ENCODE data around the gene KRT72.

The KRT72 gene

DNA sequence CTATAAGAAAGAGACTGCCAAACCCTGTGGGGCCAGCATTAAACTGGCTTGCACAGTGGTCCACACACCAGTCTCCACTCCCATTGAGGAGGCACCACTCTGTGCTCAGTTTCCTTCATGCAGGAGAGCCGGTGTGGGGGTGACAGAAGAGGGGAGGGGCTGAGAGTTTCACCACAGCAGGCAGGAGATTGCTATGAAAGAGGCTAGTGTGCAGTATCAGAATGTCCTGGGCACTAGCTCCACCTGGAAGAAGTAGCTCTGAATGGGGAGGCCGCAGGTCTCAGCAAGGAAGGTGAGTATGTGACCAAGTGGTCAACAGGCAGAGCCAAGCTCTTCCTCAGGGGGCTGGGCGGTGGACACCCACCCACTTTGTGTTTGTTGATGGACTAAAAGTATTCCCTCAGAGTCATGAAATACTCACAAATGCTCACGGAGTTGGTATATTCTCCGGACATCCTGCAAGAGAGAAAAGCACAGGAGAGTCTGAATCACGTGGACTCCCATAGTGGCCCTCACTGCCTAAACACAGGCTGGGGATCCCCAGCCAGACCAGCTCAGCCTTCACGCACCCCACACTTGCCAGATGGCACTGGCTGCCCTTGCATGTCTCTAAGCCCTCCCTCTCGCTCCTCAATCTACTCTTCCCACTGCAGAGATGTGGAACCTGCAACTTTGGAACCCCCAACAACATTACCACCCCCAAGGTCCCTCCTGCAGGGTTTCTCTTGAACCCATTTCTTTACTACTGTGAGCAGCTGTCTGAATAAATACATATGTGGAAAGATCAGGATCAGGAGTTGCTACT is 7.8 kb upstream of the KRT72 start:
- no peak for DNase-seq (ENCODE audit: low spot score)
- TF ChIP-seq, protein P1, sequence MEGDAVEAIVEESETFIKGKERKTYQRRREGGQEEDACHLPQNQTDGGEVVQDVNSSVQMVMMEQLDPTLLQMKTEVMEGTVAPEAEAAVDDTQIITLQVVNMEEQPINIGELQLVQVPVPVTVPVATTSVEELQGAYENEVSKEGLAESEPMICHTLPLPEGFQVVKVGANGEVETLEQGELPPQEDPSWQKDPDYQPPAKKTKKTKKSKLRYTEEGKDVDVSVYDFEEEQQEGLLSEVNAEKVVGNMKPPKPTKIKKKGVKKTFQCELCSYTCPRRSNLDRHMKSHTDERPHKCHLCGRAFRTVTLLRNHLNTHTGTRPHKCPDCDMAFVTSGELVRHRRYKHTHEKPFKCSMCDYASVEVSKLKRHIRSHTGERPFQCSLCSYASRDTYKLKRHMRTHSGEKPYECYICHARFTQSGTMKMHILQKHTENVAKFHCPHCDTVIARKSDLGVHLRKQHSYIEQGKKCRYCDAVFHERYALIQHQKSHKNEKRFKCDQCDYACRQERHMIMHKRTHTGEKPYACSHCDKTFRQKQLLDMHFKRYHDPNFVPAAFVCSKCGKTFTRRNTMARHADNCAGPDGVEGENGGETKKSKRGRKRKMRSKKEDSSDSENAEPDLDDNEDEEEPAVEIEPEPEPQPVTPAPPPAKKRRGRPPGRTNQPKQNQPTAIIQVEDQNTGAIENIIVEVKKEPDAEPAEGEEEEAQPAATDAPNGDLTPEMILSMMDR (conservative IDR thresholded peaks at IDR 0.05; ENCODE audit: low read depth): no peak
- H3K27ac ChIP-seq: no peak overlapping the region
- ChIA-PET CTCF (interaction anchor here (0.6 kb wide), 1 partner anchor 236 kb away, joined by 3 read pairs; no protein-coding TSS in a partner anchor), POLR2A (ENCODE audit: low non-redundant PET) (no interaction called here)

DNA sequence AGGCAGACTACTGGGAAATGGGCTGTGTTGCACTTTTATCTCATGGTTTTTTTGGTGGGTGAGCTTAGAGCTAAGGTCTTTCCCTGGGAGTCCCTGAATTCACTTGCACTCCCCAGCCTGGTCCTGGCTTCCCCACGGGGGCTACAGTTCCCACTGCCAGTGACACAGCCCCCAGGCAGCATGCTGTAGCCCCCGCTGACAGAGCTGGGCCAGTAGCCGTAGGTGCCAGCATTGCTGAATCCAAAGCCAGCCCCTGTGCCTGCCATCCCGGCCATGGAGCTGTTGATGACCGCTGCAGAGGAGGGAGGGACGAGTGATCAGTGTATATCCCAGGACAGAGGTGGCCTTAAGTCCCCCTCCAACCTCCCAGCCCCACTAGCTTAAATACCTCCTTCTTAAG is 6.9 kb upstream of the KRT72 start:
- no peak for DNase-seq (ENCODE audit: low spot score)
- TF ChIP-seq, protein P1 (conservative IDR thresholded peaks at IDR 0.05; ENCODE audit: low read depth): no peak
- CTCF ChIA-PET: no interaction called here
- POLR2A ChIA-PET (ENCODE audit: low non-redundant PET): no interaction called here
- H3K27ac ChIP-seq: no peak overlapping the region

DNA sequence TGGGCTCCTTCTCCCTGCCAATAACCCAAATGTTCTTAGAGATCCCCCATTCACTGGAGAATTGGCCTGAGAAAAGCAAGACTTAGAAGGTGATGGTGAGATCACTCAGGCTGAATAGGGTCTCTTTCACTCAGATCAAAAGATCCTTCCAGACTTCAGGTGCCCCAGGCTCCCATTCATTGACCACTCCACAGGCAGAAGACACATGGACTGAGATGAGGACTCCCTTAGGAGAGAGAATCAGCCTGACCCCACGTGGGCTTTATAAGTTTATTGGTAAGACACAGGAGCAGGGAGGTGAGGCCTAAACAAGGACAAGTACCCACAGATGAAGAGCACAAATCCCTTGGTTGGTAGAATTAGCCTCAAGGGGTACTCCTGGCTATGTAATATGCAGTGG is 6.1 kb upstream of the KRT72 start:
- no peak for DNase-seq (ENCODE audit: low spot score)
- TF ChIP-seq, protein P1 (conservative IDR thresholded peaks at IDR 0.05; ENCODE audit: low read depth): no peak
- ChIA-PET POLR2A (ENCODE audit: low non-redundant PET) (no interaction called here), CTCF (no interaction called here)
- no peak overlapping the region for H3K27ac ChIP-seq

DNA sequence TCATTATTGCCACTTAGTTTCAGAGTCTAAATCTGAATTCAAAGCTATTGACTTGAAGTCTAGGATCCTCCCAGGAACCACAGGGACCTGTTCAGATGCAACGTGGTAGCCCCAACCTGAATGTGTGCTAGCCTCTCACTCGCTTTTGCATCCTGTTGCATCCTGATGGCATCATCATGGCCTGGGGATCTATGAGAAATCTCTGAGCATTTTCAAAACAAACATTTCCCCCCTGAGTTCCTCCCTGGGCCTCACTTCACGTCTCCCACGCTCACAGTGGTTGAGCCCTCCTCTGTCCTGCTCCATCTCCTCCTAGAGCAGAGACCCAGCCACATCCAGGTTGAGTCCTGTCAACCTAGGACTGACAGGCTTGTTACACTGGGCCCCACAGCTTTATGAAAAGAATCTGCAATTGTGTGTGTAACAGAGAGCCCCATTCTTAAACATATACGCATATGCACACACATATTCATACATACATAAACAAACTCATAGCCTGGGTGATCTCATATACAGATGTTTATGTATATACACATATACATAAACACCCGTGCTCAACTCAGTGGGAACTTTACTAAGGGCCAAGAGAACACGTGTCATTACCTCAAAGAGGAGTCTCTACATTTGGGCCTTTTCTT is 5.4 kb upstream of the KRT72 start:
- ChIA-PET POLR2A (ENCODE audit: low non-redundant PET) (no interaction called here), CTCF (no interaction called here)
- DNase-seq (ENCODE audit: low spot score): no peak
- H3K27ac ChIP-seq: no peak overlapping the region
- TF ChIP-seq, protein P1 (conservative IDR thresholded peaks at IDR 0.05; ENCODE audit: low read depth): no peak

DNA sequence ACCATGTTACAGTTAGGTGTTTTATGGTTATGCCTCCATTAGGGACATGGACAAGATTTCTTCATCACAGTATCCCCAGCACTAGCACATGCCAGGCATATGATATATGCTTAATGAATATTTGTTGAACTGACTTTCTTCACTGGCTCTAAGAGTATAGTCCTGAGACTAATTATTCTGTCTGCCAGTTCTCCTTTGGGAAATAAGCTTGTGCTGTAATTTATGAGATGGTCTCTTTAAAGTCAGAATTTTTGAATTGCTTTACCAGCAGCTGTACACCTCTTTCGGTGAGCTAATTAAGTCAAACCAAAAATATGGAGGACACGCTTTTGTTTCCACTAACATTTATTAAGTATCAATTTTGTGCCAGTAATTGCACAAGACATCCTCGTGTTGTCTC is 4.8 kb upstream of the KRT72 start:
- ChIA-PET CTCF (no interaction called here), POLR2A (ENCODE audit: low non-redundant PET) (no interaction called here)
- TF ChIP-seq, protein P1 (conservative IDR thresholded peaks at IDR 0.05; ENCODE audit: low read depth): no peak

DNA sequence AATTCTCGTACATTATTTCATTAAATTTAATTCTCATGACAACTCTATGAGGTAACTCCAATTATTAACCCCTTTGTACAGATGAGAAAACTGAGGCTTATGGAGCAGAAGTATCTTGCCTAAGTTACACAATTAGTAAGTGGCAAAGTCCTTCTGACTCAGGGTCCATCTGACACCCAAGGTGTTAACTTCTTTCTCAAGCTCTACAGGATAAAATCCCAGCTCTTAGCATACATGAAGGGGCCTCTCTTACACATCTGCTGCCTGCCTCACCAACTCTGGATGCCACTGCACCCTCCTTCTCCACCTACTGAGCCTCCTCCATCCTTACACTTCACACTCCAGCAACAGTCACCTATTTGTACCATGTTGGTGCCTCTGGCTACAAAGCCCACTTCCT is 4.3 kb upstream of the KRT72 start:
- no peak overlapping the region for H3K27ac ChIP-seq
- TF ChIP-seq, protein P1 (conservative IDR thresholded peaks at IDR 0.05; ENCODE audit: low read depth): no peak
- DNase-seq (ENCODE audit: low spot score): no peak
- CTCF ChIA-PET: no interaction called here
- POLR2A ChIA-PET (ENCODE audit: low non-redundant PET): no interaction called here

More for the DNA sequence above, 4.8 kb upstream of the KRT72 start:
- no peak overlapping the region for H3K27ac ChIP-seq
- no peak for DNase-seq (ENCODE audit: low spot score)

All from RWPE1 (cell line).